Measurements from ENCODE around the gene TPPP.
"Not testable (repeated sequence)": the region's sequence is repeated elsewhere in the genome, so short reads cannot be mapped to it uniquely, and the experiment has no call there.

TPPP gene

DNA sequence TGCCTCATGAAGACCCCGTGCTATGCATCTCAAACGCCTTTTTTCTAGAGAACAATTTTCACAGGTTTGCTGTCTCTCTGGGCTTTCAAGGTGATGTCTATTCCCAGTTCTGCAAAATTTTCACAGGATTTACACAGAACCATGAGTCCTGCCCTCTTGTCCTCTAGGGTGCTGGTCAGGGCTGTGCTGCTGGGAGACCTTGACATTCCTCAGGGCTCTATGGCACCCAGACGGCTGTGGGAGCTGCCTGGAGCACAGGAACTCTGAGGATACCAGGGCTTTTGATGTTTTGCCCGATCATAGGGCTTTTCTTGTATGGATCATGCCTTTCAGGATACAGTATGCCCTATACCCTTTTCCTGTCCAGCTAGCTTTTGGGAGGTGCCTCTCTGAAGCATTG is 22.5 kb upstream of the TPPP start:
- not testable (repeated sequence) for H3K27ac ChIP-seq (ENCODE audit: low read length); DNase-seq (ENCODE audit: low read depth, low spot score); H3K9me3 ChIP-seq (ENCODE audit: control insufficient read depth, insufficient read depth, low read length); H3K27me3 ChIP-seq (ENCODE audit: control insufficient read depth, insufficient read depth, low read length); H3K36me3 ChIP-seq (ENCODE audit: control insufficient read depth, insufficient read depth, low read length); H3K4me3 ChIP-seq (ENCODE audit: low read length); H3K4me1 ChIP-seq (ENCODE audit: control insufficient read depth, insufficient read depth, low read length)
- WGBS (ENCODE audit: insufficient coverage, insufficient read length), result no CpG with 5 or more reads among the region's 4 CpGs

DNA sequence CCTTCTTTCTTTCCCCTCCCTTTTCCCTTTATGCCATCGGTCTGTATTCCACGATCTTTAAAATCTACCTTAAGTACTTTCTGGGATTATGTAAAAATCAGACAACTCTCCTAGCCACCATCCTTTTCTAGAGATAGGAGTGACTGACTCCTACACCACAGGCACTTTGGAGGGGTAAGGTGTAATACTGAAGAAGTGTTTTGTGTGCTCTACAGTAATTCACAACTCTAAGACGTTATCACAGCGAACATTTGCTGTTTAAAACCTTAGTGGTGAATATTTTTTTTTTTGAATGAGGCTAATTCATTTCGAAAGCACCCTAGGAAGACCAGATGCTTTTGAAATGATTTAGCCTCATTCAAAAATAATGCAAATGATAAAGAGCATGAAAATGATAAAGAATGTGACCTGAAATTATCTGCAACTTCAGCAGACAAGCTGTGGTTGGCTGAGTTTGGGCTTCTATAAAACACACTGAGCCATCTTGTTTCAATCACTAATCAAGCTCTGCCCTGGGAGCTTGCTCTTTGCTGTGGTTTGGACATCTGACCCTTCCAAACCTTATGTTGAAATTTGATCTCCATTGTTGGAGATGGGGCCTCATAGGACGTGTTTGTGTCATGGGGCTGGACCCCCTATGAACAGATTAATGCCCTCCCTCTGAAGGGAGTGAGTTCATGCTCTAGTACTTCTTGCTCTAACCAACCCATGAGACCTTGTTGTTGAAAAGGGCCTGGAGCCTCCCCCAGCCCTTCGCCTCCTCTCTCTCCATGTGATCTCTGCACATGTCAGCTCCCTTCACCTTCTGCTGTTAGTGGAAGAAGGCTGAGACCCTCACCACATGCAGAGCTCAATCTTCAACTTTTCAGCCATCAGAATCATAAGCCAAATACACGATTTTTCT is 21.3 kb upstream of the TPPP start:
- WGBS (ENCODE audit: insufficient coverage, insufficient read length), result no CpG with 5 or more reads among the region's 8 CpGs
- not testable (repeated sequence) for H3K4me1 ChIP-seq (ENCODE audit: control insufficient read depth, insufficient read depth, low read length); H3K27ac ChIP-seq (ENCODE audit: low read length); H3K27me3 ChIP-seq (ENCODE audit: control insufficient read depth, insufficient read depth, low read length); H3K36me3 ChIP-seq (ENCODE audit: control insufficient read depth, insufficient read depth, low read length); DNase-seq (ENCODE audit: low read depth, low spot score); H3K9me3 ChIP-seq (ENCODE audit: control insufficient read depth, insufficient read depth, low read length); H3K4me3 ChIP-seq (ENCODE audit: low read length)

DNA sequence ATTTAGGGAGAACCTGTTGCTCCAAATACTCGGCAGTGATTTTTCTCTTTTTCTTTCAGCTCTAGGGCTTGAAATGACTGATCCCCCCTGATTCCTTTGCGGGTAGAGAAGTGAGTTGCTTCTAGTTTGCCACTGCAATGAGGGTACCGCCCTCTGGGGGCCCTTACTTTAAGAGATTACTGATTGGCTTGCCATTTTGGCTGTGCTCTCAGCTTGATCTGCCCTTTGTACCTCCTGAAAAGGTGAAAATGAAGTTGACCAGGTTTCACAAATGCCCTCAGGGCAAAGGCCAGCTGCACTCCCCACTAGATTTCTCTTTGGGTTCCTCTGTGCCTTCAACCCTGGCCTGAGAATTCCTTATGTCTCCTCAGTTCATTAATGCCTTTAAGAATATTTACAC is 20.5 kb upstream of the TPPP start:
- not testable (repeated sequence) for H3K27me3 ChIP-seq (ENCODE audit: control insufficient read depth, insufficient read depth, low read length); H3K4me3 ChIP-seq (ENCODE audit: low read length); H3K4me1 ChIP-seq (ENCODE audit: control insufficient read depth, insufficient read depth, low read length); H3K27ac ChIP-seq (ENCODE audit: low read length); H3K9me3 ChIP-seq (ENCODE audit: control insufficient read depth, insufficient read depth, low read length); H3K36me3 ChIP-seq (ENCODE audit: control insufficient read depth, insufficient read depth, low read length); DNase-seq (ENCODE audit: low read depth, low spot score)
- no CpG with 5 or more reads among the region's 3 CpGs for WGBS (ENCODE audit: insufficient coverage, insufficient read length)

DNA sequence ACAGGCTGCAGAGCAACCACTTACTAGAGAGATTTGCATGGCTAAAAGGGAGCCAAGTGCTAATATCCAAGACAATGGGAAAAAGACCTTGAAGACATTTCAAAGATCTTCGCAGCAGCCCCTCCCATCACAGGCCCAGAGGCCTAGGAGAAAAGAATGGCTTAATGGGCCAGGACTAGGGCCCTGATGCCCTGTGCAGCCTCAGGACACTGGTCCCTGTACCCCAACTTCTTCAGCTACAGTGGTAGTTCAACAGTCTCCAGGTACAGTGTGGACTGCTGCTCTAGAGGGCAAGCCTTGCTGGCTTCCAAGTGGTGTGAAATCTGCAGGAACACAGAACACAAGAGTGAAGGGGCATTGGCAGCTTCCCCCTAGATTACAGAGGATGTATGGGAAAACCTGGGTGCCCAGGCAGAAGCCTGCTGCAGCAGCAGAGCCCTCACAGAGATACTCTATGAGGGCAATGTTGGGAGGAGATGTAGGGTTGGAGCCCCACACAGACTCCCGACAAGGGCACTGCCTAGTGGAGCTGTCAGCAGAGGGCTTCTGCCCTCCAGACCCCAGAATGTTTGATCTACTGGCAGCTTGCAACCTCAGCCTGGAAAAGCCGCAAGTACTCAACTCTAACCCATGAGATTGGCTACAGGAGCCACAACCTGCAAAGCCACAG is 15.8 kb upstream of the TPPP start:
- no CpG with 5 or more reads among the region's 3 CpGs for WGBS (ENCODE audit: insufficient coverage, insufficient read length)
- not testable (repeated sequence) for H3K27me3 ChIP-seq (ENCODE audit: control insufficient read depth, insufficient read depth, low read length); H3K9me3 ChIP-seq (ENCODE audit: control insufficient read depth, insufficient read depth, low read length); H3K36me3 ChIP-seq (ENCODE audit: control insufficient read depth, insufficient read depth, low read length); H3K4me1 ChIP-seq (ENCODE audit: control insufficient read depth, insufficient read depth, low read length); H3K4me3 ChIP-seq (ENCODE audit: low read length); DNase-seq (ENCODE audit: low read depth, low spot score); H3K27ac ChIP-seq (ENCODE audit: low read length)

DNA sequence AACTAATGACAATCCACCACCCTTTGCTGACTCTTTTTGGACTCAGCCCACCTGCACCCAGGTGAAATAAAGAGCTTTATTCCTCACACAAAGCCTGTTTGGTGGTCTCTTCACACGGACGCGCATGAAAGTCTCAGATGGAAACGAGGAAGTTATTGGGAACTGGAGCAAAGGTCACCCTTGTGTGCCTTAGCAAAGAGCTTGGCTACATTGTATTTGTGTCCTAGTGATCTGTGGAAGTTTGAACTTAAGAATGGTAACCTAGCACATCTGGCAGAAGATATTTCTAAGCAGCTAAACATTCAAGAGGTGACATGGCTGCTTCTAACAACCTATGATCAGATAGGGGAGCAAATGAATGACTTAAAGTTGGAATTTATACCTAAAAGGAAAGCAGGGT is 15.2 kb upstream of the TPPP start:
- not testable (repeated sequence) for H3K9me3 ChIP-seq (ENCODE audit: control insufficient read depth, insufficient read depth, low read length); H3K4me3 ChIP-seq (ENCODE audit: low read length); H3K4me1 ChIP-seq (ENCODE audit: control insufficient read depth, insufficient read depth, low read length); H3K27ac ChIP-seq (ENCODE audit: low read length); DNase-seq (ENCODE audit: low read depth, low spot score); H3K27me3 ChIP-seq (ENCODE audit: control insufficient read depth, insufficient read depth, low read length); H3K36me3 ChIP-seq (ENCODE audit: control insufficient read depth, insufficient read depth, low read length)
- no CpG with 5 or more reads among the region's 4 CpGs for WGBS (ENCODE audit: insufficient coverage, insufficient read length)

DNA sequence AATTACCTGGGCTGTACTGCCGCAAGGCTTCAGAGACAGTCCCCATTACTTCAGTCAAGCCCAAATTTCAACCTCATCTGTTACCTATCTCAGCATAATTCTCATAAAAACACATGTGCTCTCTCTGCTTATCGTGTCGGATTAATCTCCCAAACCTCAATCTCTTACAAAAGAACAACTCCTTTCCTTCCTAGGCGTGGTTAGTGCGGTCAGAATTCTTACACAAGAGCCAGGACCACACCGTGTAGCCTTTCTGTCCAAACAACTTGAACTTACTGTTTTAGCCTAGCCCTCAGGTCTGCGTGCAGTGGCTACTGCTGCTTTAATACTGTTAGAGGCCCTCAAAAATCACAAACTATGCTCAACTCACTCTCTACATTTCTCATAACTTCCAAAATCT is 13.0 kb upstream of the TPPP start:
- not testable (repeated sequence) for H3K36me3 ChIP-seq (ENCODE audit: control insufficient read depth, insufficient read depth, low read length)
- WGBS (ENCODE audit: insufficient coverage, insufficient read length), result no CpG with 5 or more reads among the region's 7 CpGs

DNA sequence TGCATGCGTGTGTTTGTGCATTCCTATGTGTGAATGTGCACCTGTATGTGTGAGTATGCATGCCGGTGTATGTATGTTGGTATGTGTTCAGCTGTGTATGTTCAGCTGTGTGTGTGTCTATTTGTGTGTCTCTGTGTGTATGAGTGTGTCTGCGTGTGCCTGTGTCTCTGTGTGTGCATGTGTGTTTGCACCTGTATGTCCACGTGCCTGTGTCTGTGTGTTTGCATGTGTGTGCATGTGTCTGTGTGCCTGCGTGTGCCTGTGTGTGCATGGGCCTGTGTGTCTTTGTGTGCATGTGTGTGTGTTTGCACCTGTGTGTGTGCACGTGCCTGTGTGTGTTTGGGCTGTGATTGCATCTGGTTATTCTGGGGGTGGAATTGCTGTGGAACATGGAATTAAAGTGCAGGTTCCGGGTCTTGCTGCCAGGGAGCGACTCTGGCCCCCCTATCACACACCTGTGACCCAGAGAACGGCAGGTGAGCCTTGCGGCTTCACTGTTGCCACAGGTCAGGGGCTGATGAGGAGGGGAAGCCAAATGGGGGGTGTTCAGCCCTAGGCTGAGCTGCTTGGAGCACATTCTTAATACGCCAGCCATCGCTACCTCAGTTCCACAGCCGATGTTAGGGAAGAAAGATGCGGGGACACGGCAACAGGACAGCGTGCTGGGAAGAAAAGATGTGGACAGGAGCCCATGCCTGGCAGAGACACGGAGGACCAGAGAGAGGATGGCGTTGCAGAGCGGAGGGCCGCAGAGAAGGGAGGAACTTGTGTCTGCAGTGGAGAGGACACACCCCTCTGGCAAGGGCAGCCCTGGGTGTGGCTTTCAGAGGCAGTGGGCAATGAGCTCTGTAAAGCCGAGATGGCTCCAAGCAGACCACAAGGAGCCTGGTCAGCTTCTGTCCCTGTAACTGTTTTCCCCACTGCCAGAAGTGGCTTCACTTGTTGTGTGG is 3.9 kb upstream of the TPPP start:
- not testable (repeated sequence) for H3K4me3 ChIP-seq (ENCODE audit: low read length); H3K27ac ChIP-seq (ENCODE audit: low read length); H3K27me3 ChIP-seq (ENCODE audit: control insufficient read depth, insufficient read depth, low read length); H3K36me3 ChIP-seq (ENCODE audit: control insufficient read depth, insufficient read depth, low read length); H3K4me1 ChIP-seq (ENCODE audit: control insufficient read depth, insufficient read depth, low read length); H3K9me3 ChIP-seq (ENCODE audit: control insufficient read depth, insufficient read depth, low read length); DNase-seq (ENCODE audit: low read depth, low spot score)
- no CpG with 5 or more reads among the region's 21 CpGs for WGBS (ENCODE audit: insufficient coverage, insufficient read length)

More for the DNA sequence above, 13.0 kb upstream of the TPPP start:
- DNase-seq (ENCODE audit: low read depth, low spot score); H3K9me3 ChIP-seq (ENCODE audit: control insufficient read depth, insufficient read depth, low read length); H3K4me1 ChIP-seq (ENCODE audit: control insufficient read depth, insufficient read depth, low read length); H3K27me3 ChIP-seq (ENCODE audit: control insufficient read depth, insufficient read depth, low read length); H3K27ac ChIP-seq (ENCODE audit: low read length); H3K4me3 ChIP-seq (ENCODE audit: low read length): not testable (repeated sequence)

DNA sequence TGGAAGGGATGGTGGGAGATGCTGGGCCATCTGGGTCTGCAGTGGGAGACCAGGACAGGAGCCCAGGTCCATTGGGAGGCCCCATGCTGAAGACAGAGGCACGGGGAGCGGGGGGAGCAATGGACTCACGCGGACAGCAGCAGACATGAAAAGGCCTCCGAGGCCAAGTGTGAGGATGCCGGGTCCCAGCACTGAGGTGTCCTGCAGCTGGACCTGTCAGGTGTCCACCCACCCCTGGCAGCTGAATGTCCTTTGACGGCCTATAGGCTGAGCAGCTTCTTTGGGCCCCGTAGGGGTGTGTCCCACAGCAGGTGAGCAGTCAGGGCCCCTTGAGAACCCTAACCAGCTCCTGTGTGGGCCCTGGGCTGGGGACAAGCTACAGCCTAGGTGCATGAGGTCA is 3.0 kb upstream of the TPPP start:
- H3K4me1 ChIP-seq (ENCODE audit: control insufficient read depth, insufficient read depth, low read length); H3K27ac ChIP-seq (ENCODE audit: low read length); H3K27me3 ChIP-seq (ENCODE audit: control insufficient read depth, insufficient read depth, low read length); H3K4me3 ChIP-seq (ENCODE audit: low read length); DNase-seq (ENCODE audit: low read depth, low spot score); H3K36me3 ChIP-seq (ENCODE audit: control insufficient read depth, insufficient read depth, low read length); H3K9me3 ChIP-seq (ENCODE audit: control insufficient read depth, insufficient read depth, low read length): not testable (repeated sequence)
- no CpG with 5 or more reads among the region's 8 CpGs for WGBS (ENCODE audit: insufficient coverage, insufficient read length)

DNA sequence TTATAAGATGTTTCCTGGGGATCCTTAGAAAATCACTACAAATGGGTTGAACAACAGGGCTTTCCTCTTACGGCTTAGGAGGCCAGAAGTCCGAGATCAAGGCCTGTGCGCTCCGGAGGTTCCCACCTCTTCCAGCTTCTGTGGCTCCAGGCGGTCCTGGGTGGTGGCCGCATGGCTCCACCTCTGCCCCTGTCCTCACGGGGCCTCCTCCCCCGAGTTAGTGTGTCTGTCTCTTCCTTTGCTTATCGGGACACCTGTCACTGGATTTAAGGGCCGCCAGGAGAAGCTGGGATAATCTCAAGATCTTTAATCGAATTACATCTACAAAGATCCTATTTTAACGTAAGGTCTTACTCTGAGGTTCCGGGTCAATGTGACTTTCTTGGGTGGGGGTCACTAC is 2.3 kb upstream of the TPPP start:
- not testable (repeated sequence) for H3K27ac ChIP-seq (ENCODE audit: low read length); H3K27me3 ChIP-seq (ENCODE audit: control insufficient read depth, insufficient read depth, low read length); H3K4me1 ChIP-seq (ENCODE audit: control insufficient read depth, insufficient read depth, low read length); H3K9me3 ChIP-seq (ENCODE audit: control insufficient read depth, insufficient read depth, low read length); H3K36me3 ChIP-seq (ENCODE audit: control insufficient read depth, insufficient read depth, low read length); H3K4me3 ChIP-seq (ENCODE audit: low read length); DNase-seq (ENCODE audit: low read depth, low spot score)
- WGBS (ENCODE audit: insufficient coverage, insufficient read length), result no CpG with 5 or more reads among the region's 13 CpGs

DNA sequence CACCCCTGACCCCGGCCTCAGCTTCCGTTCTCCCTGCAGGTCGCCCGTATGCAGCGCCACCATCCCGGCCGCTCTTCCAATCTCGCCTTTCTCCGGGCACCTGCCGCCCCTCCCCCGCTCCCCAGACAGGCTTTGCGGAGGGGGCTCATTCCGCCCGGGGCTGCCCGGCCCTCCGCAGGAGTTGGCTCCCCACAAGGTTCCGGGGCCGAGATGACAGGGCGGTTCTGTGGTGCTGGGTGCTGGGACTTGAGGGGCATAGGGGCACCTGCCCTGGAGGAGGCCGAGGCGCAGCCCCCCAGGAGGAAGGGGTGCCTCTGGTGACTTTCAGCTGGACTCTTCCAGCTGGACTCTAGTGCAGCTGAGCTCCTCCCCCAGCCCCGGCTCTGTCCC is 885 bp upstream of the TPPP start:
- not testable (repeated sequence) for H3K4me1 ChIP-seq (ENCODE audit: control insufficient read depth, insufficient read depth, low read length); H3K4me3 ChIP-seq (ENCODE audit: low read length); DNase-seq (ENCODE audit: low read depth, low spot score); H3K9me3 ChIP-seq (ENCODE audit: control insufficient read depth, insufficient read depth, low read length); H3K27me3 ChIP-seq (ENCODE audit: control insufficient read depth, insufficient read depth, low read length); H3K36me3 ChIP-seq (ENCODE audit: control insufficient read depth, insufficient read depth, low read length); H3K27ac ChIP-seq (ENCODE audit: low read length)
- no CpG with 5 or more reads among the region's 22 CpGs for WGBS (ENCODE audit: insufficient coverage, insufficient read length)
